ENCODE results near the gene TRIM2. TPM values are rescaled to one million over a fixed set of nuclear protein-coding genes. Genes with fewer than 3 reads are reported as not detected.

TRIM2 gene
- polyA plus RNA-seq, 1 of the 3 experiments (the other 2 are of a cell fraction): 16.4 TPM

DNA sequence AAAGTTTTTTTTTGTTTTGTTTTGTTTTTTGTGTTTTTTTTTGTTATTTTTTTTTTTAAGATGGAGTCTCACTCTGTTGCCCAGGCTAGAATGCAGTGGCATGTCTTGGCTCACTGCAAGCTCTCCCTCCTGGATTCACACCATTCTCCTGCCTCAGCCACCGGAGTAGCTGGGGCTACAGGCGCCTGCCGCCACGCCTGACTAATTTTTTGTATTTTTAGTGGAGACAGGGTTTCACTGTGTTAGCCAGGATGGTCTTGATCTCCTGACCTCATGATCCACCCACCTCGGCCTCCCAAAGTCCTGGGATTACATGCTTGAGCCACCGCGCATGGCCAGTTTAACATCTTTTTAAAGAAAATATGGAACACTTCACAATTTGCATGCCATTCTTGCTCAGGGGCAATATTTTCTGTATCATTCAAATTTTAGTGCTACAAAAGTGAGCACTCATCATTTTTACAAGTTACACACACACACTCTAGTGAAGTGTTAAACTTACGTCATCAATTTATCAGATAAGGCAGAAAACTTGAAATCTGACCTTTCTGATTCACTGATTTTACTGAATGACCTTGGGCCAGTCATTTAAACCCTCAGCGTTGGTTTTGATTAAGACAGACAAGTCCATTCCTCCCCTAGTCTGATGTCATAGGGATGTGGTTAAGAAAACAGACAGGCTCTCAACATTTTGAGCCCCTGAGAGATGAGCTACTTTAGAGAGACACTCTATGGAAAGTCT lies 61.2 kb downstream of the TRIM2 start:
- TF ChIP-seq JUND (IDR thresholded peaks at IDR 0.05) (no peak), EZH2phosphoT487 (IDR thresholded peaks at IDR 0.05; ENCODE audit: borderline replicate concordance, low read depth) (no peak)
- TF ChIP-seq, protein P1, sequence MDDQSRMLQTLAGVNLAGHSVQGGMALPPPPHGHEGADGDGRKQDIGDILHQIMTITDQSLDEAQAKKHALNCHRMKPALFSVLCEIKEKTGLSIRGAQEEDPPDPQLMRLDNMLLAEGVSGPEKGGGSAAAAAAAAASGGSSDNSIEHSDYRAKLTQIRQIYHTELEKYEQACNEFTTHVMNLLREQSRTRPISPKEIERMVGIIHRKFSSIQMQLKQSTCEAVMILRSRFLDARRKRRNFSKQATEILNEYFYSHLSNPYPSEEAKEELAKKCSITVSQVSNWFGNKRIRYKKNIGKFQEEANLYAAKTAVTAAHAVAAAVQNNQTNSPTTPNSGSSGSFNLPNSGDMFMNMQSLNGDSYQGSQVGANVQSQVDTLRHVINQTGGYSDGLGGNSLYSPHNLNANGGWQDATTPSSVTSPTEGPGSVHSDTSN (IDR thresholded peaks at IDR 0.05): peak; percentile 18; the same call in 1 of the 2 replicates
- Histone ChIP-seq H3K4me2 (no peak overlapping the region), H4K20me1 (ENCODE audit: insufficient read depth) (0 out of 2 replicates have a peak, but pooled peaks cover 2% of the 10 kb centered on the region), H3K9me2 (no peaks in the 10 kb centered on the region), H3K36me3 (replicated peaks in 1 of 2; ENCODE audit: control insufficient read depth in 1 of 2, insufficient read depth in 2 of 2, low read length in 1 of 2) (no peaks in the 10 kb centered on the region), H3K27me3 (ENCODE audit: insufficient read depth) (no peaks in the 10 kb centered on the region), H3K4me1 (ENCODE audit: control insufficient read depth in 1 of 2, insufficient read depth in 2 of 2, low read depth in 1 of 2, low read length in 1 of 2) (peaks cover 0 to 6% of the 10 kb centered on the region in 2 experiments; a peak in 2 of 4 replicates), H3K79me2 (ENCODE audit: insufficient read depth) (peaks cover 62% of the 10 kb centered on the region), H3K9ac (no peak overlapping the region), H3K9me3 (no peaks in the 10 kb centered on the region), H3K4me3 (ENCODE audit: low read depth in 2 of 2, low read length in 1 of 2) (no peak overlapping the region), H2AFZ (ENCODE audit: low read depth) (no peak overlapping the region), H3F3A (replicated peaks; ENCODE audit: insufficient read depth) (no peaks in the 10 kb centered on the region), H3K27ac (ENCODE audit: low read depth in 2 of 2, low read length in 1 of 2) (no peak overlapping the region)
- ChIA-PET CTCF (interaction anchor here (2.8 kb wide), 1 partner anchor 123 kb away, joined by 9 read pairs; no protein-coding TSS in a partner anchor), POLR2A (no interaction called here)
- DNase-seq: no peak
- WGBS (ENCODE audit: low lambda C conversion rate): 81% methylated on average over 9 of the region's 9 CpGs

DNA sequence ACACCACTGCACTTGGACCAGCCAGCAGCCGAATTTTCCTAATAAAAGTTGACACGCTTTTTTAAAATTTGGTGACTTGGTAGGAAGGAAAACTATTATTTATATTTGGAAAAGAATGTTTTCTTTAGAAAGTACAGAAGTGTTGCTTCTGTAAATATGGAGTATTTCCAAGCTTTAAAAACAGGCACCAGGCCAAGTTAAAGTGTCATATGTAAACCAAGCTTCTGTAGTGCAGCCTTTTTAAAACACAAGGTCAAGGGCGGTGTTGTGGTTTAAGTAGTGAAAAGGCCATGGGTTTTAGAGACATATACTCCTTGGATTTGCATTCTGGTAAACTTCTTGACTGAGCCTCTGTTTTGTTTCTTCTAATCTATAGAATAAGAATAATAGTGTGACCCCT lies 62.7 kb downstream of the TRIM2 start:
- no peak overlapping the region for H3K27ac ChIP-seq (ENCODE audit: low read depth in 2 of 2, low read length in 1 of 2)
- H3K9me2 ChIP-seq: no peaks in the 10 kb centered on the region
- no peaks in the 10 kb centered on the region for H3K27me3 ChIP-seq (ENCODE audit: insufficient read depth)
- peaks cover 50% of the 10 kb centered on the region for H3K79me2 ChIP-seq (ENCODE audit: insufficient read depth)
- CTCF ChIA-PET: interaction anchor here (1.0 kb wide), 1 partner anchor 48 kb away, joined by 3 read pairs; no protein-coding TSS in a partner anchor
- DNase-seq: no peak
- no peaks in the 10 kb centered on the region for H3K9me3 ChIP-seq
- H4K20me1 ChIP-seq (ENCODE audit: insufficient read depth): 0 out of 2 replicates have a peak, but pooled peaks cover 2% of the 10 kb centered on the region
- peaks cover 0 to 3% of the 10 kb centered on the region in 2 experiments; a peak in 1 of 4 replicates for H3K4me1 ChIP-seq (ENCODE audit: control insufficient read depth in 1 of 2, insufficient read depth in 2 of 2, low read depth in 1 of 2, low read length in 1 of 2)
- no peak overlapping the region for H2AFZ ChIP-seq (ENCODE audit: low read depth)
- no peak overlapping the region for H3K4me3 ChIP-seq (ENCODE audit: low read depth in 2 of 2, low read length in 1 of 2)
- 95% methylated on average over 3 of the region's 3 CpGs for WGBS (ENCODE audit: low lambda C conversion rate)
- H3K36me3 ChIP-seq (replicated peaks in 1 of 2; ENCODE audit: control insufficient read depth in 1 of 2, insufficient read depth in 2 of 2, low read length in 1 of 2): no peaks in the 10 kb centered on the region
- POLR2A ChIA-PET: no interaction called here
- no peaks in the 10 kb centered on the region for H3F3A ChIP-seq (replicated peaks; ENCODE audit: insufficient read depth)
- no peak overlapping the region for H3K4me2 ChIP-seq
- H3K9ac ChIP-seq: no peak overlapping the region
- TF ChIP-seq EZH2phosphoT487 (IDR thresholded peaks at IDR 0.05; ENCODE audit: borderline replicate concordance, low read depth) (no peak), GABPA (IDR thresholded peaks at IDR 0.05; ENCODE audit: low read depth) (no peak), TCF12 (IDR thresholded peaks at IDR 0.05) (no peak), SMC3 (IDR thresholded peaks at IDR 0.05; ENCODE audit: low read depth, low read length) (no peak), RXRA (IDR thresholded peaks at IDR 0.05; ENCODE audit: borderline replicate concordance, low read depth) (no peak), TEAD4 (IDR thresholded peaks at IDR 0.05; ENCODE audit: borderline replicate concordance, insufficient read depth) (no peak), RCOR1 (IDR thresholded peaks at IDR 0.05; ENCODE audit: low read length) (no peak), FOXJ3 (CRISPR knock-in tag; IDR thresholded peaks at IDR 0.05) (no peak), EP300 (IDR thresholded peaks at IDR 0.05; ENCODE audit: borderline replicate concordance in 1 of 2, low read depth in 1 of 2, low read length in 1 of 2) (no peak)
- TF ChIP-seq, protein P2, sequence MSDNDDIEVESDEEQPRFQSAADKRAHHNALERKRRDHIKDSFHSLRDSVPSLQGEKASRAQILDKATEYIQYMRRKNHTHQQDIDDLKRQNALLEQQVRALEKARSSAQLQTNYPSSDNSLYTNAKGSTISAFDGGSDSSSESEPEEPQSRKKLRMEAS (IDR thresholded peaks at IDR 0.05; ENCODE audit: low read depth): no peak
- TF ChIP-seq, protein P3, sequence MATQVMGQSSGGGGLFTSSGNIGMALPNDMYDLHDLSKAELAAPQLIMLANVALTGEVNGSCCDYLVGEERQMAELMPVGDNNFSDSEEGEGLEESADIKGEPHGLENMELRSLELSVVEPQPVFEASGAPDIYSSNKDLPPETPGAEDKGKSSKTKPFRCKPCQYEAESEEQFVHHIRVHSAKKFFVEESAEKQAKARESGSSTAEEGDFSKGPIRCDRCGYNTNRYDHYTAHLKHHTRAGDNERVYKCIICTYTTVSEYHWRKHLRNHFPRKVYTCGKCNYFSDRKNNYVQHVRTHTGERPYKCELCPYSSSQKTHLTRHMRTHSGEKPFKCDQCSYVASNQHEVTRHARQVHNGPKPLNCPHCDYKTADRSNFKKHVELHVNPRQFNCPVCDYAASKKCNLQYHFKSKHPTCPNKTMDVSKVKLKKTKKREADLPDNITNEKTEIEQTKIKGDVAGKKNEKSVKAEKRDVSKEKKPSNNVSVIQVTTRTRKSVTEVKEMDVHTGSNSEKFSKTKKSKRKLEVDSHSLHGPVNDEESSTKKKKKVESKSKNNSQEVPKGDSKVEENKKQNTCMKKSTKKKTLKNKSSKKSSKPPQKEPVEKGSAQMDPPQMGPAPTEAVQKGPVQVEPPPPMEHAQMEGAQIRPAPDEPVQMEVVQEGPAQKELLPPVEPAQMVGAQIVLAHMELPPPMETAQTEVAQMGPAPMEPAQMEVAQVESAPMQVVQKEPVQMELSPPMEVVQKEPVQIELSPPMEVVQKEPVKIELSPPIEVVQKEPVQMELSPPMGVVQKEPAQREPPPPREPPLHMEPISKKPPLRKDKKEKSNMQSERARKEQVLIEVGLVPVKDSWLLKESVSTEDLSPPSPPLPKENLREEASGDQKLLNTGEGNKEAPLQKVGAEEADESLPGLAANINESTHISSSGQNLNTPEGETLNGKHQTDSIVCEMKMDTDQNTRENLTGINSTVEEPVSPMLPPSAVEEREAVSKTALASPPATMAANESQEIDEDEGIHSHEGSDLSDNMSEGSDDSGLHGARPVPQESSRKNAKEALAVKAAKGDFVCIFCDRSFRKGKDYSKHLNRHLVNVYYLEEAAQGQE (IDR thresholded peaks at IDR 0.05; ENCODE audit: low read depth, low read length): no peak
- TF ChIP-seq, protein P4, sequence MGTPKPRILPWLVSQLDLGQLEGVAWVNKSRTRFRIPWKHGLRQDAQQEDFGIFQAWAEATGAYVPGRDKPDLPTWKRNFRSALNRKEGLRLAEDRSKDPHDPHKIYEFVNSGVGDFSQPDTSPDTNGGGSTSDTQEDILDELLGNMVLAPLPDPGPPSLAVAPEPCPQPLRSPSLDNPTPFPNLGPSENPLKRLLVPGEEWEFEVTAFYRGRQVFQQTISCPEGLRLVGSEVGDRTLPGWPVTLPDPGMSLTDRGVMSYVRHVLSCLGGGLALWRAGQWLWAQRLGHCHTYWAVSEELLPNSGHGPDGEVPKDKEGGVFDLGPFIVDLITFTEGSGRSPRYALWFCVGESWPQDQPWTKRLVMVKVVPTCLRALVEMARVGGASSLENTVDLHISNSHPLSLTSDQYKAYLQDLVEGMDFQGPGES (IDR thresholded peaks at IDR 0.05; ENCODE audit: low read depth, low read length): no peak
- TF ChIP-seq, protein P5, sequence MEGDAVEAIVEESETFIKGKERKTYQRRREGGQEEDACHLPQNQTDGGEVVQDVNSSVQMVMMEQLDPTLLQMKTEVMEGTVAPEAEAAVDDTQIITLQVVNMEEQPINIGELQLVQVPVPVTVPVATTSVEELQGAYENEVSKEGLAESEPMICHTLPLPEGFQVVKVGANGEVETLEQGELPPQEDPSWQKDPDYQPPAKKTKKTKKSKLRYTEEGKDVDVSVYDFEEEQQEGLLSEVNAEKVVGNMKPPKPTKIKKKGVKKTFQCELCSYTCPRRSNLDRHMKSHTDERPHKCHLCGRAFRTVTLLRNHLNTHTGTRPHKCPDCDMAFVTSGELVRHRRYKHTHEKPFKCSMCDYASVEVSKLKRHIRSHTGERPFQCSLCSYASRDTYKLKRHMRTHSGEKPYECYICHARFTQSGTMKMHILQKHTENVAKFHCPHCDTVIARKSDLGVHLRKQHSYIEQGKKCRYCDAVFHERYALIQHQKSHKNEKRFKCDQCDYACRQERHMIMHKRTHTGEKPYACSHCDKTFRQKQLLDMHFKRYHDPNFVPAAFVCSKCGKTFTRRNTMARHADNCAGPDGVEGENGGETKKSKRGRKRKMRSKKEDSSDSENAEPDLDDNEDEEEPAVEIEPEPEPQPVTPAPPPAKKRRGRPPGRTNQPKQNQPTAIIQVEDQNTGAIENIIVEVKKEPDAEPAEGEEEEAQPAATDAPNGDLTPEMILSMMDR (IDR thresholded peaks at IDR 0.05): no peak
- TF ChIP-seq, protein P6, sequence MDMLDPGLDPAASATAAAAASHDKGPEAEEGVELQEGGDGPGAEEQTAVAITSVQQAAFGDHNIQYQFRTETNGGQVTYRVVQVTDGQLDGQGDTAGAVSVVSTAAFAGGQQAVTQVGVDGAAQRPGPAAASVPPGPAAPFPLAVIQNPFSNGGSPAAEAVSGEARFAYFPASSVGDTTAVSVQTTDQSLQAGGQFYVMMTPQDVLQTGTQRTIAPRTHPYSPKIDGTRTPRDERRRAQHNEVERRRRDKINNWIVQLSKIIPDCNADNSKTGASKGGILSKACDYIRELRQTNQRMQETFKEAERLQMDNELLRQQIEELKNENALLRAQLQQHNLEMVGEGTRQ (IDR thresholded peaks at IDR 0.05; ENCODE audit: borderline replicate concordance, low read depth, low read length): no peak
